ENCODE results near the gene FAM161A. TPM values are rescaled to one million over a fixed set of nuclear protein-coding genes. Genes with fewer than 3 reads are reported as not detected.
"Not testable (repeated sequence)": the region's sequence is repeated elsewhere in the genome, so short reads cannot be mapped to it uniquely, and the experiment has no call there.

The FAM161A gene
- total RNA-seq, 2 experiments from 2014 or later = 6.5 to 6.6 TPM

GRCh38 chr2:61855318-61855613, 1.4 kb upstream of the FAM161A start:
- ChIA-PET CTCF (no interaction called here), POLR2A (interaction anchor here (1.0 to 2.5 kb wide), 2 partner anchors 13 to 16 kb away, joined by 3 to 11 read pairs; no protein-coding TSS in a partner anchor)
- H3K36me3 Mint-ChIP-seq (ENCODE audit: low read depth) = peaks cover 11% of the 10 kb centered on the region
- peaks cover 20% of the 10 kb centered on the region for H3K4me1 Mint-ChIP-seq (ENCODE audit: low read depth)
- TF ChIP-seq CTCF (IDR thresholded peaks at IDR 0.05) = no peak
- H3K27ac Mint-ChIP-seq = peak overlapping the region; percentile 93
- DNase-seq (no peak), ATAC-seq (no peak)
- no peaks in the 10 kb centered on the region for H3K27me3 Mint-ChIP-seq
- intact Hi-C loops (cut with micrococcal nuclease) = no loop called here
- no peaks in the 10 kb centered on the region for H3K9me3 Mint-ChIP-seq
- H3K4me3 Mint-ChIP-seq = peak overlapping the region; percentile 97

- DNase-seq (peak; percentile 95), ATAC-seq (peak; percentile 92)
- Mint-ChIP-seq H3K4me1 (ENCODE audit: low read depth) (peaks cover 20% of the 10 kb centered on the region), H3K4me3 (peak overlapping the region; percentile 97), H3K27me3 (no peaks in the 10 kb centered on the region), H3K9me3 (no peaks in the 10 kb centered on the region), H3K36me3 (ENCODE audit: low read depth) (peaks cover 10% of the 10 kb centered on the region), H3K27ac (peak overlapping the region; percentile 93)
- ChIA-PET CTCF (interaction anchor here (1.2 kb wide), 1 partner anchor 11 kb away, joined by 3 read pairs; no protein-coding TSS in a partner anchor), POLR2A (interaction anchor here (1.0 to 2.5 kb wide), 5 partner anchors 13 to 51 kb away, joined by 3 to 11 read pairs (median 3); partner anchors contain the start of gene COMMD1)
- no peak for TF ChIP-seq CTCF (IDR thresholded peaks at IDR 0.05)
- intact Hi-C loops (cut with micrococcal nuclease) = no loop called here
These were observed 881 bp upstream of the FAM161A start for GRCh38 chr2:61854564-61855317.

GRCh38 chr2:61853086-61853846, 594 bp downstream of the FAM161A start:
- ChIA-PET POLR2A (interaction anchor here (1.0 to 1.3 kb wide), 4 partner anchors 14 to 315 kb away, joined by 3 to 4 read pairs (median 3); partner anchors contain the start of gene XPO1), CTCF (interaction anchor here (1.0 to 1.5 kb wide), 4 partner anchors 9 to 182 kb away, joined by 3 read pairs; no protein-coding TSS in a partner anchor)
- Mint-ChIP-seq H3K4me3 (peak overlapping the region; percentile 97), H3K4me1 (ENCODE audit: low read depth) (peaks cover 20% of the 10 kb centered on the region), H3K27ac (peak overlapping the region; percentile 93), H3K27me3 (no peaks in the 10 kb centered on the region), H3K9me3 (no peaks in the 10 kb centered on the region), H3K36me3 (ENCODE audit: low read depth) (peaks cover 5% of the 10 kb centered on the region)
- ATAC-seq = peak; percentile 49
- TF ChIP-seq CTCF (IDR thresholded peaks at IDR 0.05) = no peak
- intact Hi-C loops (cut with micrococcal nuclease) = no loop called here
- no peak for DNase-seq

GRCh38 chr2:61851270-61851669, 2.6 kb downstream of the FAM161A start:
- H3K4me3 Mint-ChIP-seq; POLR2A ChIA-PET; H3K27me3 Mint-ChIP-seq; CTCF ChIA-PET; H3K27ac Mint-ChIP-seq; H3K9me3 Mint-ChIP-seq; H3K36me3 Mint-ChIP-seq (ENCODE audit: low read depth); ATAC-seq; DNase-seq; intact Hi-C loops (cut with micrococcal nuclease): not testable (repeated sequence)
- H3K4me1 Mint-ChIP-seq (ENCODE audit: low read depth) = peaks cover 15% of the 10 kb centered on the region

GRCh38 chr2:61845320-61845719, 8.5 kb downstream of the FAM161A start:
- H3K27ac Mint-ChIP-seq = no peak overlapping the region
- ATAC-seq (no peak), DNase-seq (no peak)
- no peaks in the 10 kb centered on the region for H3K9me3 Mint-ChIP-seq
- ChIA-PET POLR2A (no interaction called here), CTCF (no interaction called here)
- no peaks in the 10 kb centered on the region for H3K4me1 Mint-ChIP-seq (ENCODE audit: low read depth)
- H3K36me3 Mint-ChIP-seq (ENCODE audit: low read depth) = no peaks in the 10 kb centered on the region
- no peak overlapping the region for H3K4me3 Mint-ChIP-seq
- H3K27me3 Mint-ChIP-seq = no peaks in the 10 kb centered on the region
- intact Hi-C loops (cut with micrococcal nuclease) = no loop called here
- TF ChIP-seq CTCF (IDR thresholded peaks at IDR 0.05) = no peak
